ENCODE measurements around the gene GSTP1.

Gene GSTP1

GRCh38 chr11:67628710-67629385 is 45.2 kb downstream of the GSTP1 start:
- H3K9ac ChIP-seq (ENCODE audit: low read length) = peak overlapping the region; percentile 72
- no peaks in the 10 kb centered on the region for H3K9me3 ChIP-seq (ENCODE audit: insufficient read depth, low read length)
- H3K4me1 ChIP-seq (ENCODE audit: low read length) = peaks cover 19% of the 10 kb centered on the region
- peaks cover 10% of the 10 kb centered on the region for H3K36me3 ChIP-seq (replicated peaks; ENCODE audit: low read depth, low read length)
- H3K79me2 ChIP-seq (ENCODE audit: low read length) = peaks cover 4% of the 10 kb centered on the region; the same call in 1 of the 2 replicates
- H4K20me1 ChIP-seq (ENCODE audit: insufficient read depth, low read length) = no peaks in the 10 kb centered on the region
- peak overlapping the region; percentile 33; the same call in 1 of the 2 replicates for H2AFZ ChIP-seq (ENCODE audit: low read depth, low read length)
- peak overlapping the region; percentile 85 for H3K27ac ChIP-seq (ENCODE audit: low read length)
- TF ChIP-seq EZH2phosphoT487 (IDR thresholded peaks at IDR 0.05; ENCODE audit: low read depth) = no peak
- peak; percentile 99 for TF ChIP-seq CTCF (IDR thresholded peaks at IDR 0.05; ENCODE audit: low read depth, low read length)
- H3K4me2 ChIP-seq (ENCODE audit: low read length) = peak overlapping the region; percentile 91
- peak overlapping the region; percentile 82 for H3K4me3 ChIP-seq (ENCODE audit: low read length)
- H3K27me3 ChIP-seq (ENCODE audit: low read depth, low read length) = no peaks in the 10 kb centered on the region

- H2AFZ ChIP-seq (ENCODE audit: low read depth, low read length) = peak within 1 kb of the TSS; percentile 60; the same call in 1 of the 2 replicates
- peak within 1 kb of the TSS; percentile 85 for H3K27ac ChIP-seq (ENCODE audit: low read length)
- H3K4me1 ChIP-seq (ENCODE audit: low read length) = peaks cover 19% of the 10 kb centered on the region
- H3K9me3 ChIP-seq (ENCODE audit: insufficient read depth, low read length) = no peaks in the 10 kb centered on the region
- no peaks in the 10 kb centered on the region for H4K20me1 ChIP-seq (ENCODE audit: insufficient read depth, low read length)
- H3K4me2 ChIP-seq (ENCODE audit: low read length) = peak within 1 kb of the TSS; percentile 94
- H3K27me3 ChIP-seq (ENCODE audit: low read depth, low read length) = no peaks in the 10 kb centered on the region
- H3K79me2 ChIP-seq (ENCODE audit: low read length) = peaks cover 4% of the 10 kb centered on the region; the same call in 1 of the 2 replicates
- TF ChIP-seq CTCF (IDR thresholded peaks at IDR 0.05; ENCODE audit: low read depth, low read length) (no peak), EZH2phosphoT487 (IDR thresholded peaks at IDR 0.05; ENCODE audit: low read depth) (no peak)
- peak within 1 kb of the TSS; percentile 82 for H3K4me3 ChIP-seq (ENCODE audit: low read length)
- peak within 1 kb of the TSS; percentile 73 for H3K9ac ChIP-seq (ENCODE audit: low read length)
- peaks cover 10% of the 10 kb centered on the region for H3K36me3 ChIP-seq (replicated peaks; ENCODE audit: low read depth, low read length)
Measured at GRCh38 chr11:67629386-67630227, 46.0 kb downstream of the GSTP1 start, which contains the start of gene NUDT8. Gene NUDT8, minus strand, starts transcription at chr11:67629937. Its CDS starts 26 bp downstream, at chr11:67629911.

GRCh38 chr11:67630228-67630942 is 46.8 kb downstream of the GSTP1 start:
- Histone ChIP-seq H3K4me3 (ENCODE audit: low read length) (peak overlapping the region; percentile 82), H3K27ac (ENCODE audit: low read length) (peak overlapping the region; percentile 31), H3K27me3 (ENCODE audit: low read depth, low read length) (no peaks in the 10 kb centered on the region), H3K36me3 (replicated peaks; ENCODE audit: low read depth, low read length) (peaks cover 10% of the 10 kb centered on the region), H3K9ac (ENCODE audit: low read length) (peak overlapping the region; percentile 73), H3K4me1 (ENCODE audit: low read length) (peaks cover 19% of the 10 kb centered on the region), H2AFZ (ENCODE audit: low read depth, low read length) (peak overlapping the region; percentile 37; the same call in 1 of the 2 replicates), H3K9me3 (ENCODE audit: insufficient read depth, low read length) (no peaks in the 10 kb centered on the region), H3K4me2 (ENCODE audit: low read length) (peak overlapping the region; percentile 94), H4K20me1 (ENCODE audit: insufficient read depth, low read length) (no peaks in the 10 kb centered on the region), H3K79me2 (ENCODE audit: low read length) (peaks cover 4% of the 10 kb centered on the region; the same call in 1 of the 2 replicates)
- TF ChIP-seq EZH2phosphoT487 (IDR thresholded peaks at IDR 0.05; ENCODE audit: low read depth) = no peak
- peak; percentile 82 for TF ChIP-seq CTCF (IDR thresholded peaks at IDR 0.05; ENCODE audit: low read depth, low read length)
